SW 1271 (cell line): ENCODE data around the gene PARVA.
A peak's percentile ranks its signal among the peaks of the same experiment; 100 is the strongest.

Experiments used
- DNase-seq, 2 experiments: peaks; one replicate each; lab custom pipeline; 2025; lab: John Stamatoyannopoulos, UW

Gene PARVA

DNA sequence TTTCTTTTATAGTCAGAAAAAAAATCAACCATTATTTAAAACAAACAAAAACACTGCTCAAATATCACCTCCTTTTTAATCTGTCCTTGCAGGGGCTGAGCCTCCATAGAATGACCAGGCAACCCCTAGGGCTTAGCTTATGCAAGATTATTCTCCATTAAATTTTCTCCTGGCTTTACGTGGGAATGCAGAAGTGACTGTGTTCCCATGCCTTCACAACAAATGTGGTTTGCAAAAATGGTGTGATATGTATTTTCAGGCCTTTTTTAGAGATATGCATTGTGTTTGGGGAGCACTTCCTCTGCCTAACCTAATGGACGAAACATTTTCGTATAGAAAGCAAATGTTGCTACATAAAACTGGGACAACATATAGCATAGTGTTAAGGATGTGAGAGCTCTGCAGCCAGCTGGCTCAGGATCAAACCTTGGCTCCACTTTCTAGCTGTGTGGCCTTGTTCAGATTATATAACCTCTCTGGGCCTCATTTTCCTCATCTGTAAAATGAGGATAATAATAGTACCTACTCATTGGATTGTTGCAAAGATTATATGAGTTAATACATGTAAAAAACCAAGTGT lies 82.6 kb downstream of the PARVA start:
- DNase-seq, result no peak

DNA sequence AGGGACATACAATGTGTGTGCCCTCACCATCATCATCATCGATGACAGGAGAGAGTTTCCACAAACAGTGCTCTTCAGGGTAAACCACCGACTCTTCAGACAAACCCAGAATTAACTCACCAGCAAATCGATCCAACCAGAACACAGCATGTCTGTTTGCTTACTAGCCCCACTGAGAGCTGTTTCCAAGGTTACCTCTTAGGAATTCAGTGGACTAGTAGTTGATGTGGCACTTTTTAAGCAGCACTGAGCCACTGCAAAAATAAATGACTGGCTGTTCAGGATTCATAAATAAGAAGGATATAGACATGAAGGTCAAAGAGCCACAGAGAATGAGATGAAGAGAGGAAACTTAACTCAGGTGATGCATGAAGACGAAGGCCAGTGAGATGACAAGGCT lies 83.1 kb downstream of the PARVA start:
- DNase-seq, result no peak

DNA sequence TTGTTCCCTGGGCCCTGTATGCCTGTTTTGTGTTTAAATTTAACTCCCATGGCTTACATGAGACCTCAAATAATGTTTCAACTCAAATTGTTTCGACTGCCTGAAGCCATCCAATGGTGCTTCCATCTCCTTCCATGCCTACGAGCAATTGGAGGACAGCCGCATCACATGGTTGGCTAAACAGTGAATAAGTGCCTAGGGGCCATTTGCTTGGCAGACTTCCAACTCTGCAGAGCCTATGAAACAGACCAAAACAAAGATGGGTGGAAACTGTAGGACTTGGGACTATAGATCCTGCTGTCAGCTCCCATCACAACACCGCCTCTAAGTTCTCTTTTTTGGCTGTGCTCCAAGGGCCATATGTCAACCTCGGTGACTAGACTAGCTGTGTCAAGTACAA lies 84.1 kb downstream of the PARVA start:
- DNase-seq, result no peak

DNA sequence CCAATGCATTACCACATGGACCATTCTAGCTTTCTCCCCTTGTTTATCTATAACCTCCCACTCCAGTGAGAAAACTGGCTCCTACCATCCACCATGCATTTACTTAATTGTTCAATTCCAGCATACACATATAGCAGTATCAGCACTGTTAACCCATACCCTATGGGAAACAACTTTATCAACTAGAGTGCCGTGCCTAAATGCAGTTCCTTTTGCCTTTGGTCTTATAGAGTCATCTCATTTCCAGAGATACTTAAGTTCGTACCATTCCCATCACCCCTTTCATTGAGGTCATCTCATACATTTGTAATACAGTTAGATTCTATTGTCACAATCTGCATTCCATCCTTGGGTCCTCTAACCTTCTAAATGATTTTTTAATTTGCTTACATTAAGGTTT lies 86.9 kb downstream of the PARVA start:
- DNase-seq, result no peak

DNA sequence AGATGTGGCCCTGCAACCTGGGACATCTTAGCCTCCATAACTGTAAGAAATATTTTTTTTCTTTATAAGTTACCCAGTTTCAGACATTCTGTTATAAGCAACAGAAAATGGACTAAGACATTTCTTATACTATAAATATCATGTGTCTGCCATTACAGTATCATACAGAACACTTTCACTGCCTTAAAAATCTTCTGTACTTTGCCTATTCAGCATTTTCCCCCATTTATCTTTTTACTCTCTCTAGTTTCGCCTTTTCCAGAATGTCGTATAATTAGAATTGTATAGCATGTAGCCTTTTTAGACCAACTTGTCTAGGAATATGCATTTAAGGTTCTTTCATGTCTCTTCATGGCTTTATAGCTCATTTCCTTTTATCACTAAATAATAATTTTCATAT lies 88.0 kb downstream of the PARVA start:
- DNase-seq, result no peak

DNA sequence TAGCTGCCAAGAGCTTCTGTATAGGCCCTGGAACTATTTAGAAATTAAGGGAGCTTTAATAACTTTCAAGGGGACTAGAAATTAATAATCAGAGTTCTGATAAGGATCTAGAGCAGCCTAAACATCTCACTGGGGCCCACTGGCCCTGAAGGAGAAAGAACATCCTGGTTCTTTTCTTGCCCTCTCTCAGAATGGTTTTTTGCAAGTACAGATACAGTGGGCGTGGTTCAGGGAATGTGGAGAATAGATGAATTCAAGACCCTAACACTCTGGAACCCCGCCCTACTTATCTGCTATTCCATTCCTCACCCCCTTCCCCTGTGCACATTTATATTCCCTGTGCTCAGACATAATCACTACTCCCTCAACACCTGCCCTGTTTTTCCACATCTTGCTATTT lies 90.2 kb downstream of the PARVA start:
- no peak for DNase-seq

DNA sequence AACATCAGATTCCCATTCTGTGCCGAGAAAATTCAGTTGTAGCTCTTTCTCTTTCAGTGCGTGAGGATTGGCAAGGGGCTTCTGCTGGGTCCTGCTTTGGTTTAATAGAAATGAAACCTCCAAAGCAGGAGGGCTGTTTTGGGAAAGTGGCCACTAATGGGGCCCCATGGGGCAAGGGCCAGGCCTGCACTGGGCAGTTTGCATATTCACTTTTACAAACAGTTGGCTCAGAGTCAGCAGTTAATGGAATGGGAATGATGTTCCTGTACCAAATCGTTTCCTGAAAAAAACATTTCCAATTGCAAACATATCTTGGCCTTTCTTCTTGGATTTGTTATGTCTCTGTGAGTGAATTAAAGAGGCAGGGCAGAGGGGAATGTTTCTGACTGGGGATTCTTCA lies 92.1 kb downstream of the PARVA start:
- no peak for DNase-seq

DNA sequence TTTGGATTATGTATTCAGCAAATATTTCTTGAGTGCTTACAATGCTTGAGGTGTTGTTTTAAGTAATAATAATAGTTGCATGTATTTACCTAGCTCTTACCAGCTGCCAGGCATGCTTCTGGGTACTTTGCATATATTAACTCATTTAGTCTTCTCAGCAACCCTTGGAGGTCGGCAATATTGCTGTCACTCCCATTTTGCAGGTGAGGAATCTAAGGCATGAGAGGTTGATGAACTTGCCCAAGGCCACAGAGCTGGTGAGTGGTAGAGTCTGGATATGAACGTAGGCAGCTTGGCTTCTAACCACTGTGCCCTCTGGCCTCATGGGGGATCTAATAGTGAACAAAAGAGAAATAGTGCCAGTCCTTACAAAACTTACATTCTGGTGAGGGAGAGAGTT lies 92.9 kb downstream of the PARVA start:
- DNase-seq, result no peak

DNA sequence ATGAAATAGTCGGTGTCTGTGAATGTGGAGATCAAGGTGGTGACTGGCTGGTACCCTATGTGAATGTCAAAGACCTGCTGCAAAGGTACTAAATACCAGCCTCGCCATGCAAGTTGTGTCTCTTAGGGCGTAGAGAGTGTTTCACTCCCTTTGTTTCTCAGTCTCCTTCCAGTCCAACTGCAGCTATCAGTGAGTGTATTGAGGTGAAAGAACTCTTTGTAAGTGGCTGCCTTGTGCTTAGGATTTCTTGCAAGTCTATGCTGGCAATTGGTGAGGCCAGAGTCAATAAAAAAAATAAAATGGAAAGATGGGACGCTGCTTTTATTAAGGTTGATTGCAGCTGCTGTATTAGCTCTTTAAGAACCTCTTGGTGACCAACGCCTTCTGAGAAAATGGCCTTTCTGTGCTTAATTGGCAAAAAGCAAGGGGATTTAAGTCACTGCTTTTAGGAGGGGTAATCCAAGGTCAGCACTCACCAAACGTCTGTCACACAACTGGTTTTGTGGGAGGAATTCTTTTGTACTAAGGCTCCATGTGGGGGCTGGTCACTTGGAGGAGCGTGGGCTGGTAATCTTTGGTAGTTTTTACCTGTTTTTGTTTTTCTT lies 95.1 kb downstream of the PARVA start:
- DNase-seq, result no peak

DNA sequence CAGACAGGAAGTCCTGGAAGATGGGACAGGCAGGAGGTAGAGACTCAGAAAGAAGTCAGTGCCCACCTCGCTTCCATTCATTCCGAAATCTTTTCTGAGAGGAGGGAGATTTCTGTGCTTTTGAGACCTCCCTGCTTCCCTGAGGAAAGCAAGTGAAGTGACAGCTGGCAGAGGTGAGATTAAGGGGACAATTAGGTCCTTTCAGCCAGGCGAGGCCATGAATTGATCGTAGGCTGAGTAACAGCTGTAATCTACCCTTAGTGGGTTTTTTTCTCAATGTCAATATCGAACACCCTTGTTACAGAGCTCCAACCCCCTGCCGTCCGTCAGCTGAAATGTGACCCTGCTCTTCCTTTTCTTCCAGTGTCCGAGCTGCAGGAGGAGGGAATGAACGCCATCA lies 96.0 kb downstream of the PARVA start:
- no peak for DNase-seq

DNA sequence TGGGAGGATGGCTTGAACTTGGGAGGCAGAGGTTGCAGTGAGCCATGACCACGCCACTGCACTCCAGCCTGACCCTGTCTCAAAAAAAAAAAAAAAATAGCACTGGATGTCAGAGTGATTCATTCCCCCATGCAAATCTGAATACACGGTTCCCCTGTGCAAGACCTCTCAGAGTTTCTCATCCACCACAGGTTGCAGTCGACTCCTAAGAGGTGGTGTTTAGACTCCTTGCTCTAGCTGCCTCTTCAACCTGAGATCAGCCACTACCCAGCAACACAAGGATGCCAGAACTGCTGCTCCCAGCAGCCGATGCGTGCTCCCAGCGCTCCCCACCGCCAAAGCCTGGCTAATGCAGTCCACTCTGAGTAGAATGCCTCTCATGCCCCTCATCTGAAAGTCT lies 97.5 kb downstream of the PARVA start:
- DNase-seq, result no peak

DNA sequence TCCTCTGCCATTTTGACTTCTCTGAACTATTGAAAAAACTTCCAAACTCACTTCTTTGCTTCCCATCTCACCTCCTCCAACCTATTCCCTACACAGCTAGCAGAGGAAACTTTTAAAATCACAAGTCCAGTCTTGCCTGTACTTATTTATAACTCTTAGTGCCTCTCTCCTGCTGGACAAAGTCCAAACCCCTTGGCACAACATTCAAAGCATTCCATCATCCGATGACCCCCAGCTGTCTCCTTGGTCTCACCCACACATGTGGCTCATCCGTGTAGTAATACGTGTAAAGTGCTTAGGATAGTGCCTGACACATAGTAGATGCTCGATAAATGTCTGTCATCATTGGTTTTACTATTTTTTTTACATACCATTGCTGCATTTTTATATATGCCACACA lies 101.4 kb downstream of the PARVA start:
- no peak for DNase-seq

DNA sequence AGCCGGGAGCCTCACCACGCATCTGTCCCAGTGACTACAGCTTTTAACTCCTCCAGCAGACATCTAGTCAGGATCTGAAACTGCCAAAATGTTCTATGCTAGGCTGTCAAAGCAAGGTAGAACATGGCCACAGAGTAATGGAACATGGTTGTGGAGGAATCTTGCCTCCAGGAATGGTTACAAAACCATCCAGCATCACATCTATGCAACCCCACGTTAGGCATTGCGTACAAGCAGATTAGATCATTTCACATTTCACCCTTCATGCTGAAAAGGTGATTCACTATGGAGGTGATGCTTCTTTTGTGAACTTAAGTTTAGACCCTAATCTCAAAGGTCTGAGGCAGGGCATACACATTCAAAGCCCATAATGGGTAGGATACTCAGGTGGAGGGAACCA lies 103.0 kb downstream of the PARVA start:
- no peak for DNase-seq

DNA sequence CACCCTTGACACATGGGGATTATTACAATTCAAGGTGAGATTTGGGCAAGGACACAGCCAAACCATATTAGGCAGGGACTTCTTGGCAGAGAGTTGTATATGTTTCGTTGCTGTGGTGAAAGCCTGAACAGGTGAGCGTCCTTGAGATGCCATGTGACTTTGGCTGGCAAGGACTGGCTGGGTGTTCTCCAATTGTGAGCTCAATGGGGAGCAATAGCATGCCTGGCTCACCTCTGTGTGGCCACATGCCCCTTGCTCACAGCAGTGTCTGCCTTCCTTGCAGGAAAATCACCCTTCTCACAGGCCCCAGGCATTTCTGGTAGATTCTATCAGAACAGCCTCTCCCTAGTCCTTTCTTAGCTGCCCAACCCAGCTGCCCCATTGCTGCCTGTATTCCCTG lies 105.5 kb downstream of the PARVA start:
- DNase-seq, result no peak

DNA sequence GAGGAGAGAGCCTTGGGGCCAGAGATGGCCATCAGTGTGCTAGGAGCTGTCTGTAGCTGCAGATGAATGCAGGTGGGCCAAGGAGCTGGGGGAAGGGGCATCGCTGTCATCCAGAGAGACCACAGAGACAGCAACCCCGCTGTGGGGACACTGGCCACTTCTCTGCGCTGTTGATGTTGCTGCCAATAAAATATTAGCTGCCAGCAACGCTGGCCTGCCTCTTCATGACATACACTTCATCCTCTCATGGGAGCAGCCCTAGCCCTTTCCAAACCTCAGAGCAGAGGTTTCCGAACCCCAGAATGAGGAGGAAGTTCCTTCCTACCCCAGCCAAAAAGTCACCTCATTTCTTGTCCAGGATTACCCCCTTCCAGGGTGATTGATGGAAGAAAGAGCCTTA lies 106.2 kb downstream of the PARVA start:
- DNase-seq, result no peak

DNA sequence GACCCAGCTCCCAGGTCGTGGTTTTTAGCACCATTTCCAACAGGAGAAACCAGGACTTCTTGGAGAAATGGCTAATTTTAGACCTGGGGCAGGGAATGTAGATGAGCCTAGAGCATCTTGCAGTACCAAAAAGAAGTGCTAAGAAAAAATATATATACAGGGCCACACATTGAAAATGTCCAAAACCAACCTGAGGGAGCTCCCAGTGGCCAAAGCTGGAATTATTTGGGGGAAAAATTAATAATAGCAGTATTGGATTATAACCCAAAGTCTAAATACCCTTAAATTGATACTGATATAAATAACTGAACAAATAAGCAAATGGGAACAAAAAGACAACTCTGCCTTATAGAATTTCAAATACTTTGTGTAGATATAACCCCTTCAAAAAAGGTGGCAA lies 108.0 kb downstream of the PARVA start:
- DNase-seq, result no peak

DNA sequence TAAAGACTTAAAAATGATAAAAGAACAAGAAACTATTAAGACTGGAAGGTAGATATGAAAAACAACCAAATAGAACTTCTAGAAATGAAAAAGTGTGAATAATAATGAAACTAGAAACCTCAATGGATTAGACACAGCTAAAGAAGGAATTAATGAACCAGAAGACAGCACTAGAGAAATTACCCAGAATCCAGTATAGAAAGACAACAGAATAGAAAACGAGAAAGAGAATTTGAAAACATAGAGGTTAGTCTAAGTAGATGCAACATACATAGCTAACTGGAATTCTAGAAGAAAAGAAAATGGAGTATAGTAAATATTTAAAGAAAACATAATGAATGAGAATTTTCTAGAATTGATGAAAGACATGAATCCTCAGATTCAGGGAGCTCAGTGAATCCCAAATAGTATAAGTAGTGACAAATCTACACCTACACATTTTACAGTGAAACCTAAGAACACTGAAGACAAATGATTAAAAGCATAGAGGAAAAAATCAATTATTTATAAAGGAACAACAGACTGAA lies 111.9 kb downstream of the PARVA start:
- DNase-seq, result no peak

DNA sequence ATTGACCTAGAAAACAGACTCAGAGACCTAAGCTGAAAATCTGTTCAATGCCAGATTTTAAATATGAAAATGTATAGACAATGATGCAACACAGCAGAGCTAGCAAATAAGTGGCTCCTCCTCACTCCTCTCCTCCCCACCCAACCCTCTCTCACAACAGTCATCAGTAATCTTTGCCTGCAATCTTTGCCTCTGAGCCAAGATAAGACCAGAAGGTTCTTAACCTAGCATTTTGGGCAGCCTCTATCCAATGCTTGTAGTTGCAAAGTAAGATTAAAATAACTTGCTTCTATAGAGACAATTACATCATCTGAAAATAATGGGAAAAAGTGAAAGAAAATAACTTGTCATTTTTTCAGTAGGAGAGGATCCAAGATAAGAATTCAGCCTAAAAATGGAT lies 117.3 kb downstream of the PARVA start:
- DNase-seq, result no peak

DNA sequence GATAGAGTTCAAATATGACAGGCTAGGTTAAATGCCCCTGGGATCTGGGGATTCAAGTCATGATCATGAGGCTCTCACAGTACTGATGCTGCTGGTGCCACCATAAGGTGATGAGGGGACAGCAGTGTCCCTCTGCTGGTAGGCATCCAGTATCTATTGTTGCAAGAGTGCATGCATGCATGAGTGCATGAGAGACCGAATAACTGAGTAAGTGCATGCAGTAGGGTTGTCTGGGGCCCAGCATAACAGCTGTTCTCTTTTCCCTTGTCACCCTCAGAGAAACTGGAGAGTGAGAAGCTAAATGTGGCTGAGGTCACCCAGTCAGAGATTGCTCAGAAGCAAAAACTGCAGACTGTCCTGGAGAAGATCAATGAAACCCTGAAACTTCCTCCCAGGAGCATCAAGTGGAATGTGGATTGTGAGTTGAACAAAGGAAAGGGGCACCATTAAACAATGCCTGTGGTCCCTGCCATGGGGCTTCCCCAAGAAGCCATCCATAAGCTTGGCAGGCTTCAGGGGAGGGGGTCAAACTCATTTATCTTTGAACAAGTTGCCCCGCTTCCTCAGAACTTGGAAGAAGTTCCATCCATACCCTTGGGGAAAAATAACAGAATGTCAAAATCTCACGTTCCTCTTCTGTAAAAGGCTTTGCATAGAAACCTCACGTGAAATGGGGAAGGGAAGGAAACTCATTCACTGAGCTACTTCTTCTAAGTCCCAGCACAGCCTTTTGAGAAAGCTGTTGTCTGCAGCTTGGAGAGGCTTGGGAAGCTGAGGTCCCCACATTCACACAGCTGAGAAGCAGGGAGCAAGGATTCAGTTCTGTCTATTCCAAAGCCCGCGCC lies 119.0 kb downstream of the PARVA start:
- DNase-seq, result peak in 1 of 2 experiments; percentile 6

DNA sequence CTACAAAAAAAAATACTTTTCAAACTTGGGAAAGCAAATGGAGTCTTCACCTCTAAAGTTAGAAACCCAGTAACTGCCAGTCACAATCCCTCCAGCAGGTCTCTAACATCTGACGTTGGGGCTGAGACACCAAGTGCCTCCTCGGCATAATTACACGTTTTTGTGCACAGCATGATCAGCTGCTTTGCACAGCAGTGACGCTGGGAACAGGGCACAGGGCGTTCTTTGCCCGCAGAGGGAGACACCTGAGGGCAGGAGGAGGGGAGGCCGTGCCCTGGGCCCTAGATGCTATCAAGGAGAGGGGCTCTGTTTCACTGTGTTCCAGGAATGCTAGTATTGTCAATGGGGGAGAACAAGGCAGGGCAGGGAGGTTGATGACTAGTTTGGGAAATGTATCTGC lies 120.1 kb downstream of the PARVA start:
- no peak for DNase-seq

DNA sequence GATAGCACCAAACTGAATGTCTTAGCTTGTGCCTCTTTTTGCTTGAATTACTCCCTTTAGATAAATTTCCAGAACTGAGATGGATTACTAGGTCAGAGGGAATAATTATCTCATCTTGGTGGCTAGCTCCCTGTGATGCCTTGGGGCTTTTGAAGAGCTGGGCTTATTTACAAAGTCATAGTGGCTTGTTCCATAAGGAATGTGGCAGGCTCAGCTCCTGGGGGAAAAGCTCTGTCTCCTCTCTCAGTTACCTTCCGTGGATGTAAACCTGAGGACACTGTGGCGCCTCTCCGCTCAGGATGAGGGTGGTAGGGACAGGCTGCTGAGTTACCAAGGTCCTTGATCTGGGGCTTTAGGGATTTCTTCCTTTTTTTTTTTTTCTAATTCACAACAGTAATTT lies 121.7 kb downstream of the PARVA start:
- DNase-seq, result no peak

DNA sequence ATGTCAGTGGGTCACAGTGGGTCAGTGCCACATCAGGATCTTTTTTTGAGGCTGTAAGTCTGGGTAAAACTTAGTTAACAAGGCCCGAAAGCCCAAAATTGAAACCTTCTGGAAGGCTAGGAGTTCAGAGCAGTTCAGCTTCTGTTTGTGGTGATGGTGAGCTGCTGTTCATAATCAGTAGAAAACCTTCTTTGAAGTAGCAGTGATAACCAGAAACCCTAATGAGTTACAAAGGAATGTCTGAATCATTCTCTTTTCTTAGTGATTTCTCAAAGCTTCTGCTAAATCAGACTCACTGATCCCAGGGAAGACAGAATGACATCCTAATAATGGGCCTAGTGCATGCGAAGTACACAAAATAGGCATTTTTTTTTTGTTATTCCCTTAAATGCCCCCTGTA lies 124.7 kb downstream of the PARVA start:
- no peak for DNase-seq

DNA sequence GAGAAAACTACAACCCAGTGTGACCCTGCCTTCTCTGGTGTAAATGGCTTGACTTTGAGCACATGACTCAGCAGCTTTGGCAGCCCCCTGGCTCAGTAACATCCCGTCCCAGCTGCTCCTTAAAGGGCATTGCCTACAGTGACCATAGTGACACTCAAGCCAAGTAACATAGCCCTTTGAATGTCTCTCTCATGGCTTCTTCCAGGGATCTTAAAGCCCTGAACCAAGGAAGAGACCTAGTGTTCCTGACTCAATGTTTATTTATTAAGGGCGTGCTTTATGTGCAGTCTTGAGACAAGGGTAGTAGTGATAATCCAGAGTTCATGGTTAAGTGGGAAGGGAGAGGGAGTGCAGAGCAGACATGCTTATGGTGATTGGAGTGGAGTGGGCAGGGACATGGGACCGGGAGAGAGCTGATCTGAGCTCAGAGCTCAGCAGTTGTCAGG lies 125.7 kb downstream of the PARVA start:
- DNase-seq, result no peak
